HepG2 (cell line): ENCODE data around the gene SPATA25. TPM values are rescaled to one million over a fixed set of nuclear protein-coding genes. Genes with fewer than 3 reads are reported as not detected.

Source experiments
- ATF5 ChIP-seq: sonication (generic); formaldehyde crosslinking; IDR thresholded peaks from 2 replicates; pipeline ENCODE4 v1.4.0; 2020; ENCODE audit warnings: mild to moderate bottlenecking, low read depth, missing genetic modification reagents
- DRAP1 ChIP-seq: IDR thresholded peaks from 2 replicates; pipeline ENCODE4 v1.6.1; 2016; ENCODE audit warnings: missing genetic modification reagents, missing compliant biosample characterization
- FOXO1 ChIP-seq: sonication (generic); formaldehyde crosslinking; IDR thresholded peaks from 2 replicates; pipeline ENCODE4 v1.4.0; 2020; ENCODE audit warnings: missing genetic modification reagents
- KDM1A ChIP-seq: IDR thresholded peaks from 2 replicates; pipeline ENCODE4 v1.6.1; 2016; ENCODE audit warnings: missing compliant biosample characterization
- KLF15 ChIP-seq: sonication (generic); formaldehyde crosslinking; IDR thresholded peaks from 2 replicates; pipeline ENCODE4 v1.8.1; 2023; ENCODE audit warnings: borderline replicate concordance, mild to moderate bottlenecking, inconsistent platforms, missing genetic modification reagents, mixed read lengths
- NFYB ChIP-seq: sonication (generic); formaldehyde crosslinking; IDR thresholded peaks from 2 replicates; pipeline ENCODE4 v1.4.0; 2020; ENCODE audit warnings: missing genetic modification reagents
- NR3C1 ChIP-seq: sonication (generic); formaldehyde crosslinking; IDR thresholded peaks from 2 replicates; pipeline ENCODE4 v1.4.0; 2020; ENCODE audit warnings: missing genetic modification reagents
- NRL ChIP-seq: sonication (generic); formaldehyde crosslinking; IDR thresholded peaks from 2 replicates; pipeline ENCODE4 v1.5.0; 2020; ENCODE audit warnings: missing genetic modification reagents, mild to moderate bottlenecking, moderate library complexity, borderline replicate concordance
- RERE ChIP-seq: IDR thresholded peaks from 2 replicates; pipeline ENCODE4 v1.6.1; 2016; ENCODE audit warnings: low read depth, missing genetic modification reagents, missing compliant biosample characterization
- SMAD3 ChIP-seq: sonication (generic); formaldehyde crosslinking; IDR thresholded peaks from 2 replicates; pipeline ENCODE4 v1.4.0; 2020; ENCODE audit warnings: missing genetic modification reagents
- TEAD2 ChIP-seq: sonication (generic); formaldehyde crosslinking; IDR thresholded peaks from 2 replicates; pipeline ENCODE4 v1.9.0; 2021; ENCODE audit warnings: missing genetic modification reagents
- TRAFD1 ChIP-seq: sonication (generic); formaldehyde crosslinking; IDR thresholded peaks from 2 replicates; pipeline ENCODE4 v1.5.1; 2020; ENCODE audit warnings: missing genetic modification reagents, mild to moderate bottlenecking, borderline replicate concordance
- ZMYM2 ChIP-seq: sonication (generic); formaldehyde crosslinking; IDR thresholded peaks from 2 replicates; pipeline ENCODE4 v1.8.0; 2022; ENCODE audit warnings: mild to moderate bottlenecking, missing genetic modification reagents
- ZNF280B ChIP-seq: sonication (generic); formaldehyde crosslinking; IDR thresholded peaks from 2 replicates; pipeline ENCODE4 v1.5.0; 2020; ENCODE audit warnings: missing genetic modification reagents, mild to moderate bottlenecking, borderline replicate concordance
- ZNF512 ChIP-seq: sonication (generic); formaldehyde crosslinking; IDR thresholded peaks from 2 replicates; pipeline ENCODE4 v1.4.0; 2020; ENCODE audit warnings: mild to moderate bottlenecking, missing genetic modification reagents
- ZNF616 ChIP-seq: sonication (generic); formaldehyde crosslinking; IDR thresholded peaks from 2 replicates; pipeline ENCODE4 v1.5.0; 2020; ENCODE audit warnings: low read depth, mild to moderate bottlenecking, missing genetic modification reagents
- ZNF619 ChIP-seq: sonication (generic); formaldehyde crosslinking; IDR thresholded peaks from 2 replicates; pipeline ENCODE4 v1.4.0; 2020; ENCODE audit warnings: mild to moderate bottlenecking, missing genetic modification reagents
- ZNF709 ChIP-seq: sonication (generic); formaldehyde crosslinking; IDR thresholded peaks from 2 replicates; pipeline ENCODE4 v1.5.0; 2020; ENCODE audit warnings: mild to moderate bottlenecking, missing genetic modification reagents
- ZNF768 ChIP-seq: sonication (generic); formaldehyde crosslinking; IDR thresholded peaks from 2 replicates; pipeline ENCODE4 v1.4.0; 2020; ENCODE audit warnings: missing genetic modification reagents
- ZNF792 ChIP-seq: IDR thresholded peaks from 2 replicates; pipeline ENCODE4 v1.6.1; 2016
- polyA plus RNA-seq, 8 experiments: library from polyadenylated mRNA; depleted of rRNA in 3 of 8; stranded (reverse) in 7 of 8; unstranded in 1 of 8; fragments of >200 nt; fragmentation: Illumina TruSeq in 4 of 8; extraction: Trizol in 4 of 8; gene quantifications; 2 replicates each; pipeline versions ENCODE4 v1.2.1 to v1.2.3, GENCODE V29; 2011 to 2016; ENCODE audit warnings: low read depth in 4 of 8, missing spikeins in 1 of 8, mixed read lengths in 1 of 8; ENCODE audit not compliant: insufficient read depth in 1 of 8
- total RNA-seq, 5 experiments: library from RNA; depleted of rRNA; stranded (reverse); fragments of >200 nt; fragmentation: Illumina TruSeq; extraction: Trizol; gene quantifications; 2 replicates each; pipeline ENCODE4 v1.2.3, GENCODE V29; 2016; ENCODE audit warnings: low read depth in 1 of 5

Gene SPATA25
- total and polyA plus RNA-seq, 2 of the 13 experiments (the other 11 are each of a cell fraction or from before 2014, with no cell fraction given): 4.8 to 7.6 TPM

- TF ChIP-seq RERE (CRISPR knock-in tag) (no peak), ZNF280B (CRISPR knock-in tag) (no peak; the same call in 1 of the 2 replicates), ZNF619 (CRISPR knock-in tag) (no peak), NFYB (CRISPR knock-in tag) (no peak), ZNF616 (no peak), ZNF709 (CRISPR knock-in tag) (no peak), ZNF768 (CRISPR knock-in tag) (peak; percentile 52; the same call in 1 of the 2 replicates), KLF15 (CRISPR knock-in tag) (no peak), SMAD3 (CRISPR knock-in tag) (no peak), ZMYM2 (CRISPR knock-in tag) (no peak), NRL (CRISPR knock-in tag) (peak; percentile 75; the same call in 1 of the 2 replicates), ATF5 (no peak), DRAP1 (CRISPR knock-in tag) (no peak), ZNF512 (CRISPR knock-in tag) (no peak), FOXO1 (CRISPR knock-in tag) (no peak), KDM1A (CRISPR knock-in tag) (no peak), TEAD2 (CRISPR knock-in tag) (no peak), NR3C1 (CRISPR knock-in tag) (0 out of 2 replicates have a peak, but pooled peaks have one; percentile 51), ZNF792 (CRISPR knock-in tag) (no peak), TRAFD1 (CRISPR knock-in tag) (no peak)
Observed at GRCh38 chr20:45902199-45902701, 14.8 kb upstream of the SPATA25 start (continued).
